ENCODE results near the gene NUDCD3.

Gene NUDCD3

GRCh38 chr7:44490351-44491200, at the start of gene NUDCD3:
Gene NUDCD3 (minus strand): TSS chr7:44490658. CDS start chr7:44490600, 58 bp downstream.
- DNase-seq, result peak; percentile 79 to 85

GRCh38 chr7:44539669-44540506, 49.4 kb upstream of the NUDCD3 start:
- no peak for DNase-seq

GRCh38 chr7:44538798-44539668, 48.6 kb upstream of the NUDCD3 start:
- DNase-seq, result no peak

- no peak for DNase-seq
Observed at GRCh38 chr7:44538093-44538797, 47.8 kb upstream of the NUDCD3 start.

GRCh38 chr7:44537442-44537841, 47.0 kb upstream of the NUDCD3 start:
- no peak for DNase-seq

- DNase-seq, result no peak
Observed at GRCh38 chr7:44536090-44536489, 45.6 kb upstream of the NUDCD3 start.

- DNase-seq, result no peak
Observed at GRCh38 chr7:44535348-44536064, 45.0 kb upstream of the NUDCD3 start.

- peak; percentile 9 to 37 for DNase-seq
Observed at GRCh38 chr7:44534501-44534900, 44.0 kb upstream of the NUDCD3 start.

GRCh38 chr7:44534087-44534486, 43.6 kb upstream of the NUDCD3 start:
- DNase-seq, result no peak

- no peak for DNase-seq
Observed at GRCh38 chr7:44533301-44534055, 43.0 kb upstream of the NUDCD3 start.

- DNase-seq, result no peak
Observed at GRCh38 chr7:44531421-44532380, 41.2 kb upstream of the NUDCD3 start.

- DNase-seq, result no peak
Observed at GRCh38 chr7:44530990-44531389, 40.5 kb upstream of the NUDCD3 start.

GRCh38 chr7:44524811-44525388, 34.4 kb upstream of the NUDCD3 start:
- DNase-seq, result no peak

GRCh38 chr7:44522315-44522714, 31.9 kb upstream of the NUDCD3 start:
- no peak for DNase-seq

GRCh38 chr7:44521347-44522095, 31.1 kb upstream of the NUDCD3 start:
- no peak for DNase-seq

- DNase-seq, result no peak
Observed at GRCh38 chr7:44520574-44520973, 30.1 kb upstream of the NUDCD3 start.

GRCh38 chr7:44519546-44519945, 29.1 kb upstream of the NUDCD3 start:
- DNase-seq, result peak; percentile 15 to 61

GRCh38 chr7:44518761-44519160, 28.3 kb upstream of the NUDCD3 start:
- DNase-seq, result no peak

Measured in NCI-H524 (cell line).